Neural cell (in vitro differentiated cells): ENCODE measurements around the gene TULP1. TPM values are rescaled to one million over a fixed set of nuclear protein-coding genes. Genes with fewer than 3 reads are reported as not detected.

ENCODE experiments used
- H2AFZ ChIP-seq: fragments of 200-600, 300-800 bp; sonication (generic), shearing (Covaris generic); 2 replicates; pipeline ENCODE4 v1.6.0; 2014; ENCODE audit warnings: low read depth, mild to moderate bottlenecking, antibody characterized with exemption, low read length, moderate library complexity
- H3F3A ChIP-seq: fragments of 200-600 bp; shearing (Covaris generic); 2 replicates; pipeline ENCODE4 v1.6.1; 2016; ENCODE audit warnings: mild to moderate bottlenecking, moderate library complexity, mixed read lengths, antibody characterized with exemption, low read length; ENCODE audit not compliant: insufficient read depth, poor library complexity, severe bottlenecking
- H3K27ac ChIP-seq: fragments of 200-600, 300-800 bp; sonication (generic), shearing (Covaris generic); 2 replicates; pipeline ENCODE4 v1.5.1; 2014; ENCODE audit warnings: mild to moderate bottlenecking, low read length, moderate library complexity
- H3K27me3 ChIP-seq: fragments of 300-800, 200-600 bp; sonication (generic), shearing (Covaris generic); 2 replicates; pipeline ENCODE4 v1.6.0; 2014; ENCODE audit warnings: mild to moderate bottlenecking, low read depth, low read length, moderate library complexity; ENCODE audit not compliant: insufficient read depth
- H3K36me3 ChIP-seq: fragments of 300-800, 200-600 bp; sonication (generic), shearing (Covaris generic); 2 replicates; pipeline ENCODE4 v1.5.1; 2014; ENCODE audit warnings: mild to moderate bottlenecking, antibody characterized with exemption, low read length, moderate library complexity; ENCODE audit not compliant: insufficient read depth
- H3K4me2 ChIP-seq: fragments of 300-800, 200-600 bp; sonication (generic), shearing (Covaris generic); 2 replicates; pipeline ENCODE4 v1.6.0; 2014; ENCODE audit warnings: mild to moderate bottlenecking, low read length
- H3K4me3 ChIP-seq: fragments of 300-800, 200-600 bp; sonication (generic), shearing (Covaris generic); 2 replicates; pipeline ENCODE4 v1.5.1; 2014; ENCODE audit warnings: mild to moderate bottlenecking, low read length, moderate library complexity
- H3K79me2 ChIP-seq: fragments of 200-600 bp; shearing (Covaris generic); replicated peaks from 2 replicates; pipeline ENCODE4 v1.6.0; 2014; ENCODE audit warnings: mild to moderate bottlenecking, low read length, moderate library complexity; ENCODE audit not compliant: insufficient read depth
- H3K9ac ChIP-seq: fragments of 300-800, 200-600 bp; sonication (generic), shearing (Covaris generic); 2 replicates; pipeline ENCODE4 v1.6.1; 2016; ENCODE audit warnings: mild to moderate bottlenecking, low read length, mixed read lengths
- H3K9me2 ChIP-seq: fragments of 200-600 bp; shearing (Covaris generic); 2 replicates; pipeline ENCODE4 v1.6.1; 2016; ENCODE audit warnings: mild to moderate bottlenecking, low read length, mixed read lengths; ENCODE audit not compliant: insufficient read depth
- H3K9me3 ChIP-seq: fragments of 200-600, 300-800 bp; sonication (generic), shearing (Covaris generic); 2 replicates; pipeline ENCODE4 v1.6.1; 2016; ENCODE audit warnings: mild to moderate bottlenecking, mixed run types, low read length, moderate library complexity, mixed read lengths
- H4K20me1 ChIP-seq: fragments of 200-600 bp; shearing (Covaris generic); 2 replicates; pipeline ENCODE4 v1.6.1; 2016; ENCODE audit warnings: mild to moderate bottlenecking, mixed run types; ENCODE audit not compliant: insufficient read depth
- EP300 ChIP-seq: fragments of 450-650 bp; conservative IDR thresholded peaks from 2 replicates; pipeline ENCODE4 v1.6.1; 2014; ENCODE audit warnings: antibody characterized with exemption, mild to moderate bottlenecking, moderate library complexity; ENCODE audit not compliant: poor library complexity, severe bottlenecking
- EZH2 ChIP-seq: fragments of 200-600, 300-800 bp; shearing (Covaris generic), sonication (generic); IDR thresholded peaks from 2 replicates; pipeline ENCODE4 v1.6.1; 2014; ENCODE audit warnings: antibody characterized with exemption, low read length, borderline replicate concordance, mild to moderate bottlenecking; ENCODE audit not compliant: insufficient read depth, poor library complexity, severe bottlenecking
- MXI1 ChIP-seq: fragments of 450-650 bp; conservative IDR thresholded peaks from 2 replicates; pipeline ENCODE4 v1.6.1; 2014; ENCODE audit warnings: antibody characterized with exemption, mild to moderate bottlenecking; ENCODE audit not compliant: poor library complexity, severe bottlenecking
- POLR2AphosphoS5 ChIP-seq: IDR thresholded peaks from 2 replicates; pipeline ENCODE4 v1.6.1; 2012
- RAD21 ChIP-seq: fragments of 450-650 bp; conservative IDR thresholded peaks from 2 replicates; pipeline ENCODE4 v1.6.1; 2014; ENCODE audit warnings: antibody characterized with exemption, mild to moderate bottlenecking, moderate library complexity
- SMC3 ChIP-seq: fragments of 450-650 bp; conservative IDR thresholded peaks from 2 replicates; pipeline ENCODE4 v1.6.1; 2014; ENCODE audit warnings: antibody characterized with exemption, mild to moderate bottlenecking, moderate library complexity; ENCODE audit not compliant: poor library complexity
- TAF1 ChIP-seq: IDR thresholded peaks from 2 replicates; pipeline ENCODE4 v1.6.1; 2012; ENCODE audit warnings: low read depth
- polyA plus RNA-seq: library from polyadenylated mRNA; depleted of rRNA; stranded (reverse); fragments of >200 nt; gene quantifications from 2 replicates; pipeline ENCODE4 v1.2.3, GENCODE V29; 2014
- TF ChIP-seq, protein P1 (sequence below): IDR thresholded peaks from 2 replicates; pipeline ENCODE4 v1.6.1; 2012; ENCODE audit warnings: borderline replicate concordance
- TF ChIP-seq, protein P2 (sequence below): fragments of 450-650 bp; IDR thresholded peaks from 2 replicates; pipeline ENCODE4 v1.5.1; 2014; ENCODE audit warnings: antibody characterized with exemption, mild to moderate bottlenecking, moderate library complexity; ENCODE audit not compliant: poor library complexity, severe bottlenecking

TULP1 gene
- polyA plus RNA-seq, 1 donor from 2014 or later = not detected

DNA sequence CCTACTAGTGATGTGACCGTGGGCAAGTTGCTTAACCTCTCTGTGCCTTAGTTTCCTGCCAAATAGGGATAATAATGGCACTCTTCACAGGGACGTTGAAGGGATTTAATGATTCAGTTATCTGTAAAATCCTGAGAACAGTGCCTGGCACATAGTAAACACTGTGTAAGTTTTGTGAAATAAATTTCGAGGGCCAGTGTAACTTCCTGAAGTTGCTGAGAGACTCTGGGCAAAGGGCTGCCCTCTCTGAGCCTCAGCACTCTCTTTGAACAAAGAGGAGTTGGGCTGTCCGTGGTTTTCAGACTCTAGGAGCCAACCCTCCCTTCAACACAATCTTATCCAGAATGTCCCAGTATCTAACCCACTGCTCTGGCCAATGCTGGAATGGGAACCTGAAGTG, 13.3 kb downstream of the TULP1 start (continued):
- TF ChIP-seq, protein P1, sequence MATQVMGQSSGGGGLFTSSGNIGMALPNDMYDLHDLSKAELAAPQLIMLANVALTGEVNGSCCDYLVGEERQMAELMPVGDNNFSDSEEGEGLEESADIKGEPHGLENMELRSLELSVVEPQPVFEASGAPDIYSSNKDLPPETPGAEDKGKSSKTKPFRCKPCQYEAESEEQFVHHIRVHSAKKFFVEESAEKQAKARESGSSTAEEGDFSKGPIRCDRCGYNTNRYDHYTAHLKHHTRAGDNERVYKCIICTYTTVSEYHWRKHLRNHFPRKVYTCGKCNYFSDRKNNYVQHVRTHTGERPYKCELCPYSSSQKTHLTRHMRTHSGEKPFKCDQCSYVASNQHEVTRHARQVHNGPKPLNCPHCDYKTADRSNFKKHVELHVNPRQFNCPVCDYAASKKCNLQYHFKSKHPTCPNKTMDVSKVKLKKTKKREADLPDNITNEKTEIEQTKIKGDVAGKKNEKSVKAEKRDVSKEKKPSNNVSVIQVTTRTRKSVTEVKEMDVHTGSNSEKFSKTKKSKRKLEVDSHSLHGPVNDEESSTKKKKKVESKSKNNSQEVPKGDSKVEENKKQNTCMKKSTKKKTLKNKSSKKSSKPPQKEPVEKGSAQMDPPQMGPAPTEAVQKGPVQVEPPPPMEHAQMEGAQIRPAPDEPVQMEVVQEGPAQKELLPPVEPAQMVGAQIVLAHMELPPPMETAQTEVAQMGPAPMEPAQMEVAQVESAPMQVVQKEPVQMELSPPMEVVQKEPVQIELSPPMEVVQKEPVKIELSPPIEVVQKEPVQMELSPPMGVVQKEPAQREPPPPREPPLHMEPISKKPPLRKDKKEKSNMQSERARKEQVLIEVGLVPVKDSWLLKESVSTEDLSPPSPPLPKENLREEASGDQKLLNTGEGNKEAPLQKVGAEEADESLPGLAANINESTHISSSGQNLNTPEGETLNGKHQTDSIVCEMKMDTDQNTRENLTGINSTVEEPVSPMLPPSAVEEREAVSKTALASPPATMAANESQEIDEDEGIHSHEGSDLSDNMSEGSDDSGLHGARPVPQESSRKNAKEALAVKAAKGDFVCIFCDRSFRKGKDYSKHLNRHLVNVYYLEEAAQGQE = no peak
- TF ChIP-seq POLR2AphosphoS5 (no peak), RAD21 (no peak), SMC3 (no peak)

DNA sequence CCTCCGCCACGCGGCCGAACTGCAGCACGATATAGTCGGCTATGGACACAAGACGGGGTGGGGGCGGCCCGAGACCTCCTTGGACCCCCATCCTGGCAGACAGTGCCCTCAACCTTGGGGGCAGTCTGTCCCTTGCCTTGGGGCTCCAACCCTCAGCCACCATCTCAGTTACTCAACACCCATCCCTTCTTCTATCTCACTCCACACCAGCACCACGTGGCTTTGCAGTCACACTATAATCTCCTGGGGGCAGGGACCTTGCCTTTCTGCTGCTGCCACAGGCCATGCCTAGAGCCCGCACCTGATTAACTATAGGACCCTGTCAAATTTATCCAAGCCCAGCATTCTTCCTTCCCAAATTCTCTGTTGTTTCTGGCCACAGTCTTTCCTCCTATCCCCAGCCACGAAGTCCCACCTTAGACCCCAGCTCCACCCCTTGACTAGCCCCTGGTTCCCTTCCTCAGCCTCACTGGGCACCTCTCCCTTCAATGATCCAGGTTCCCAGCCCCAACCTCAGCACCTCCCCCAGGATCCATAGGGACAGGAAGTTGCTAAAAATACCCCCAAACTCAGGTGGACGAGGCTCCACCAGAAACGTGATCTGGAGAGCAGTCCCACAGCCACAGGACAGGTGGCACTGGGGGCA, 14.2 kb downstream of the TULP1 start:
- no peak overlapping the region for H3K4me3 ChIP-seq
- no peaks in the 10 kb centered on the region for H3F3A ChIP-seq
- H3K36me3 ChIP-seq = no peaks in the 10 kb centered on the region
- H3K79me2 ChIP-seq = no peaks in the 10 kb centered on the region
- H2AFZ ChIP-seq = no peak overlapping the region
- no peak overlapping the region for H3K27ac ChIP-seq
- H3K9ac ChIP-seq = no peak overlapping the region
- no peak overlapping the region for H3K4me2 ChIP-seq
- TF ChIP-seq TAF1 (no peak), POLR2AphosphoS5 (no peak), RAD21 (no peak), EZH2 (no peak), SMC3 (no peak), MXI1 (no peak), EP300 (no peak)
- TF ChIP-seq, protein P2, sequence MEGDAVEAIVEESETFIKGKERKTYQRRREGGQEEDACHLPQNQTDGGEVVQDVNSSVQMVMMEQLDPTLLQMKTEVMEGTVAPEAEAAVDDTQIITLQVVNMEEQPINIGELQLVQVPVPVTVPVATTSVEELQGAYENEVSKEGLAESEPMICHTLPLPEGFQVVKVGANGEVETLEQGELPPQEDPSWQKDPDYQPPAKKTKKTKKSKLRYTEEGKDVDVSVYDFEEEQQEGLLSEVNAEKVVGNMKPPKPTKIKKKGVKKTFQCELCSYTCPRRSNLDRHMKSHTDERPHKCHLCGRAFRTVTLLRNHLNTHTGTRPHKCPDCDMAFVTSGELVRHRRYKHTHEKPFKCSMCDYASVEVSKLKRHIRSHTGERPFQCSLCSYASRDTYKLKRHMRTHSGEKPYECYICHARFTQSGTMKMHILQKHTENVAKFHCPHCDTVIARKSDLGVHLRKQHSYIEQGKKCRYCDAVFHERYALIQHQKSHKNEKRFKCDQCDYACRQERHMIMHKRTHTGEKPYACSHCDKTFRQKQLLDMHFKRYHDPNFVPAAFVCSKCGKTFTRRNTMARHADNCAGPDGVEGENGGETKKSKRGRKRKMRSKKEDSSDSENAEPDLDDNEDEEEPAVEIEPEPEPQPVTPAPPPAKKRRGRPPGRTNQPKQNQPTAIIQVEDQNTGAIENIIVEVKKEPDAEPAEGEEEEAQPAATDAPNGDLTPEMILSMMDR = no peak
- TF ChIP-seq, protein P1 = no peak
- H3K27me3 ChIP-seq = peaks cover 31% of the 10 kb centered on the region
- H3K9me2 ChIP-seq = no peaks in the 10 kb centered on the region
- no peaks in the 10 kb centered on the region for H4K20me1 ChIP-seq
- H3K9me3 ChIP-seq = no peaks in the 10 kb centered on the region
